Osteocyte (in vitro differentiated cells): ENCODE data around the gene ASNSD1. TPM values are rescaled to one million over a fixed set of nuclear protein-coding genes. Genes with fewer than 3 reads are reported as not detected.

Experiments used
- DNase-seq: peaks from one replicate; pipeline ENCODE4 v3.0.0; 2021; ENCODE audit warnings: mixed read lengths; ENCODE audit not compliant: unreplicated experiment; ENCODE audit errors: extremely low spot score
- H3K27ac Mint-ChIP-seq: one replicate; pipeline ENCODE4 v1.8.0; 2021; ENCODE audit warnings: mild to moderate bottlenecking, mixed read lengths; ENCODE audit not compliant: unreplicated experiment
- H3K27me3 Mint-ChIP-seq: one replicate; pipeline ENCODE4 v1.8.0; 2021; ENCODE audit warnings: mixed read lengths; ENCODE audit not compliant: unreplicated experiment
- H3K36me3 Mint-ChIP-seq: one replicate; pipeline ENCODE4 v1.8.0; 2021; ENCODE audit warnings: mixed read lengths; ENCODE audit not compliant: unreplicated experiment
- H3K4me1 Mint-ChIP-seq: one replicate; pipeline ENCODE4 v1.8.0; 2021; ENCODE audit warnings: mixed read lengths; ENCODE audit not compliant: unreplicated experiment
- H3K4me3 Mint-ChIP-seq: one replicate; pipeline ENCODE4 v1.8.0; 2021; ENCODE audit warnings: mild to moderate bottlenecking, moderate library complexity, mixed read lengths; ENCODE audit not compliant: unreplicated experiment
- H3K9me3 Mint-ChIP-seq: one replicate; pipeline ENCODE4 v1.8.0; 2021; ENCODE audit warnings: mixed read lengths; ENCODE audit not compliant: unreplicated experiment
- long read RNA-seq: library from polyadenylated mRNA; unstranded; transcript quantifications from one replicate; pipeline ENCODE4 v2.0.0, GENCODE V29; 2021
- total RNA-seq: library from RNA; stranded (reverse); gene quantifications from 2 replicates; pipeline ENCODE4 v1.2.1, GENCODE V29; 2021
- TF ChIP-seq, protein P1 (sequence below): fragments of 200-600 bp; sonication (generic); IDR thresholded peaks from 2 replicates; pipeline ENCODE4 v1.5.0; 2021; ENCODE audit warnings: antibody characterized with exemption, mild to moderate bottlenecking, moderate library complexity

ASNSD1 gene
- total RNA-seq, result 46.0 and 47.6 TPM in 2 replicates
- long read RNA-seq, transcript ASNSD1-202 (5 exons, 2,172 nt), result minor isoform, 6 of 681 reads
- long read RNA-seq, transcript ASNSD1-203 (4 exons, 567 nt), result minor isoform, 5 of 681 reads
- long read RNA-seq, transcript ASNSD1-201 (6 exons, 2,450 nt), result major isoform, 507 of 681 reads
- long read RNA-seq, transcript ASNSD1-209 (4 exons, 581 nt), result minor isoform, 26 of 681 reads
- long read RNA-seq, partial matches to known transcripts, result 15 of 681 reads
- long read RNA-seq, other reads (novel, unspliced or antisense), result 121 of 681 reads

DNA sequence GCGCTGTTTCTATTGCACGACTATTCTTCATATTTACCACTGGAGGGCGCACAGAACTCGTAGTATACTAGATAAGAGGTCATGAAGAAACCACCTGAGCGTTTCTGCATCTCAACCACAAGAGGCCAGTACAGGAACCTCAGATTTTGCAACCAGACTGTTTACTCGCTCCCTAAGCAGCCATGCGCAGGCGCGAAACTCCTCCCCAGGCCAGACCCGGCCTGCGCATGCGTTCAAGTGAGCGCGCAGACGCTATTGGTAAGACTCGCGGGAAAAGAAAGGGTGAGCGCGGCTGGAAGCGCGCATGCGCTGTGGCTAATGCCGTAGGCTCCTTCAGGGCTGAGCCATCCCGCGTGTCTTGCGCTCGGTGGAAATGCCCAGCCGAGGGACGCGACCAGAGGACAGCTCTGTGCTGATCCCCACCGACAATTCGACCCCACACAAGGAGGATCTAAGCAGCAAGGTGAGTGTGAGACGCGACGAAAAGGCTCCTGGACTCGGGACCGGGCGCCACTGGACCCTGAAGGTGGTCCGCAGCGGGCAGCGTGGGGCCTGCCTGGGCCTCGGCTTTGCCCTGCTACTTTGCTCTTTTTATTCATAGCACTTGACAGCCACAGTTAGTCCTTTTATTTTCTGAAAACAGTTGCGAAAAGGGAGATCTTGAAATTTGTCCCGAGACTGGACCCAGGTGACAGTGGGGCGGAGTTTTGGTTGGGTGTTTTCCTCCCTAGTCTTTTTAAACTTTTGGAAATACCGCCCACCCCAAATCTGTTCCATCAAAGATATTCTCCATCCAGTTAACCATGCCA lies at the start of gene ASNSD1:
TSS of gene ASNSD1 (plus strand) at position 312 of the 809 bp plus-strand sequence. CDS start 4,674 bp downstream, outside the sequence.
- TF ChIP-seq, protein P1, sequence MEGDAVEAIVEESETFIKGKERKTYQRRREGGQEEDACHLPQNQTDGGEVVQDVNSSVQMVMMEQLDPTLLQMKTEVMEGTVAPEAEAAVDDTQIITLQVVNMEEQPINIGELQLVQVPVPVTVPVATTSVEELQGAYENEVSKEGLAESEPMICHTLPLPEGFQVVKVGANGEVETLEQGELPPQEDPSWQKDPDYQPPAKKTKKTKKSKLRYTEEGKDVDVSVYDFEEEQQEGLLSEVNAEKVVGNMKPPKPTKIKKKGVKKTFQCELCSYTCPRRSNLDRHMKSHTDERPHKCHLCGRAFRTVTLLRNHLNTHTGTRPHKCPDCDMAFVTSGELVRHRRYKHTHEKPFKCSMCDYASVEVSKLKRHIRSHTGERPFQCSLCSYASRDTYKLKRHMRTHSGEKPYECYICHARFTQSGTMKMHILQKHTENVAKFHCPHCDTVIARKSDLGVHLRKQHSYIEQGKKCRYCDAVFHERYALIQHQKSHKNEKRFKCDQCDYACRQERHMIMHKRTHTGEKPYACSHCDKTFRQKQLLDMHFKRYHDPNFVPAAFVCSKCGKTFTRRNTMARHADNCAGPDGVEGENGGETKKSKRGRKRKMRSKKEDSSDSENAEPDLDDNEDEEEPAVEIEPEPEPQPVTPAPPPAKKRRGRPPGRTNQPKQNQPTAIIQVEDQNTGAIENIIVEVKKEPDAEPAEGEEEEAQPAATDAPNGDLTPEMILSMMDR, result peak; percentile 95
- H3K4me1 Mint-ChIP-seq, result peaks cover 12% of the 10 kb centered on the region
- no peak within 1 kb of the TSS for H3K4me3 Mint-ChIP-seq
- peak; percentile 100 for DNase-seq
- H3K36me3 Mint-ChIP-seq, result peaks cover 6% of the 10 kb centered on the region
- H3K27ac Mint-ChIP-seq, result no peak within 1 kb of the TSS
- no peaks in the 10 kb centered on the region for H3K9me3 Mint-ChIP-seq
- peaks cover 8% of the 10 kb centered on the region for H3K27me3 Mint-ChIP-seq

DNA sequence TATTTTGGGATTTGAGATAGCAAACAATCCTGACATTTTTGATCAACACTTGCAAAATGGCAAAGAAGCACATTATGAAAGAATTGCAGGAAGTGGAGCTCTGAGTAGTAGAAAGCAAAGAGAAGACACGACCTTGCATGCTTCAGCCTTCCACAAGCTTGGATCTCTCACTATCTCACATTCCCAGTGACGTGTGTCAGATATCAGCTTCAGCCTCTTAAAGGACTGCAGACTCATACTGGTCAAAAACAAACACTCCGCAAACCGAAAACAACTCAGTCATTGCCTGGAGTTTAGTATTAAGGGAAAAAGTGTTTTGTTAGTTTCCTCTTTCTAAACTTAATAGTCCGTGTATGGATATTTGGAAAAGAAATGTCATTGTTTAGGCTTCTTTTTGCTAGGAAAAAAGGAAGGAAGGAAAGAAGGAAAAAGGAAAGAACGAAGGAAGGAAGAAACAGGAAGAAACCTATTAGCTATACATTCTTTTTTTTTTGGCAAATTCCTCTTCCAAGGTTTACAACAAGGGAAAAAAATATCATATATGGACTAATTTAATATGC lies 48.1 kb upstream of the ASNSD1 start:
- Mint-ChIP-seq H3K4me3 (peak overlapping the region; percentile 51), H3K4me1 (peaks cover 21% of the 10 kb centered on the region), H3K27me3 (no peaks in the 10 kb centered on the region), H3K36me3 (no peaks in the 10 kb centered on the region), H3K27ac (peak overlapping the region; percentile 73), H3K9me3 (no peaks in the 10 kb centered on the region)
- DNase-seq, result no peak
- TF ChIP-seq, protein P1, result no peak

- no peak for DNase-seq
- TF ChIP-seq, protein P1, result no peak
- H3K36me3 Mint-ChIP-seq, result no peaks in the 10 kb centered on the region
- peak overlapping the region; percentile 73 for H3K27ac Mint-ChIP-seq
- no peaks in the 10 kb centered on the region for H3K27me3 Mint-ChIP-seq
- H3K4me1 Mint-ChIP-seq, result peaks cover 21% of the 10 kb centered on the region
- no peaks in the 10 kb centered on the region for H3K9me3 Mint-ChIP-seq
- H3K4me3 Mint-ChIP-seq, result peak overlapping the region; percentile 51
These were observed 47.4 kb upstream of the ASNSD1 start for GRCh38 chr2:189613650-189614420.

- DNase-seq, result no peak
- no peak overlapping the region for H3K4me3 Mint-ChIP-seq
- no peaks in the 10 kb centered on the region for H3K27me3 Mint-ChIP-seq
- no peaks in the 10 kb centered on the region for H3K9me3 Mint-ChIP-seq
- H3K36me3 Mint-ChIP-seq, result no peaks in the 10 kb centered on the region
- peaks cover 21% of the 10 kb centered on the region for H3K4me1 Mint-ChIP-seq
- TF ChIP-seq, protein P1, result no peak
- H3K27ac Mint-ChIP-seq, result no peak overlapping the region
These were observed 46.7 kb upstream of the ASNSD1 start for GRCh38 chr2:189614585-189614984.
